CD4-positive, CD25-positive, alpha-beta regulatory T cell (primary cell): ENCODE measurements around the gene LIN28A. TPM values are rescaled to one million over a fixed set of nuclear protein-coding genes. Genes with fewer than 3 reads are reported as not detected.

Experiments
- ATAC-seq, 2 donors: fragments of 150-1000 bp; cut with Tn5 transposase; one replicate each; pipeline ENCODE4 v1.10.0; 2021; ENCODE audit warnings: low read depth in 2 of 2, moderate number of reproducible peaks in 2 of 2, moderate library complexity in 1 of 2
- DNase-seq, 3 donors: peaks; one replicate each; pipeline versions ENCODE4 v3.0.0 to v3.0.0-alpha.2; 2012 to 2022; ENCODE audit warnings: mixed read lengths in 1 of 3
- H3K27ac ChIP-seq: one replicate; pipeline ENCODE4 v1.7.0; 2013; ENCODE audit warnings: mild to moderate bottlenecking, low read length; ENCODE audit not compliant: insufficient read depth, poor library complexity, severe bottlenecking
- H3K27me3 ChIP-seq: one replicate; pipeline ENCODE4 v1.7.0; 2013; ENCODE audit warnings: low read length; ENCODE audit not compliant: control insufficient read depth, insufficient read depth
- H3K36me3 ChIP-seq: one replicate; pipeline ENCODE4 v1.7.0; 2013; ENCODE audit warnings: mild to moderate bottlenecking, low read length, moderate library complexity; ENCODE audit not compliant: control insufficient read depth, insufficient read depth
- H3K4me1 ChIP-seq: 2 replicates; pipeline ENCODE4 v1.7.0; 2013; ENCODE audit warnings: mild to moderate bottlenecking, low read length; ENCODE audit not compliant: insufficient read depth, control insufficient read depth, poor library complexity, severe bottlenecking
- H3K4me3 ChIP-seq: one replicate; pipeline ENCODE4 v1.7.0; 2013; ENCODE audit warnings: low read depth, mild to moderate bottlenecking, low read length, moderate library complexity
- H3K9me3 ChIP-seq, 2 experiments: 1 replicate in 1 of 2; 2 replicates in 1 of 2; pipeline ENCODE4 v1.7.0; 2013; ENCODE audit warnings: low read length in 2 of 2, mild to moderate bottlenecking in 1 of 2, moderate library complexity in 1 of 2; ENCODE audit not compliant: control insufficient read depth in 2 of 2
- H3K27ac Mint-ChIP-seq, 3 donors: one replicate each; pipeline ENCODE4 v1.8.0; 2020 to 2022; ENCODE audit warnings: mild to moderate bottlenecking in 3 of 3, mixed read lengths in 3 of 3, moderate library complexity in 2 of 3
- H3K27me3 Mint-ChIP-seq: one replicate; pipeline ENCODE4 v1.8.0; 2022; ENCODE audit warnings: mild to moderate bottlenecking, mixed read lengths
- H3K36me3 Mint-ChIP-seq: one replicate; pipeline ENCODE4 v1.8.0; 2020; ENCODE audit warnings: mixed read lengths
- H3K4me1 Mint-ChIP-seq, 4 donors: one replicate each; pipeline ENCODE4 v1.8.0; 2020 to 2022; ENCODE audit warnings: mixed read lengths in 4 of 4, mild to moderate bottlenecking in 1 of 4
- H3K4me3 Mint-ChIP-seq, 4 donors: one replicate each; pipeline ENCODE4 v1.8.0; 2020 to 2022; ENCODE audit warnings: mild to moderate bottlenecking in 4 of 4, mixed read lengths in 4 of 4, moderate library complexity in 3 of 4
- H3K9me3 Mint-ChIP-seq, 7 donors: one replicate each; pipeline ENCODE4 v1.8.0; 2020 to 2022; ENCODE audit warnings: mixed read lengths in 7 of 7, mild to moderate bottlenecking in 3 of 7, moderate library complexity in 2 of 7
- polyA plus RNA-seq, 4 donors: library from polyadenylated mRNA; unstranded; fragments of 300-500 nt; fragmentation: Illumina TruSeq; gene quantifications; one replicate each; pipeline ENCODE4 v1.2.3, GENCODE V29; 2021
- total RNA-seq: library from RNA; stranded (reverse); gene quantifications from one replicate; pipeline ENCODE4 v1.2.3, GENCODE V29; 2022

Gene LIN28A
- total and polyA plus RNA-seq, 5 donors from 2014 or later = not detected

DNA sequence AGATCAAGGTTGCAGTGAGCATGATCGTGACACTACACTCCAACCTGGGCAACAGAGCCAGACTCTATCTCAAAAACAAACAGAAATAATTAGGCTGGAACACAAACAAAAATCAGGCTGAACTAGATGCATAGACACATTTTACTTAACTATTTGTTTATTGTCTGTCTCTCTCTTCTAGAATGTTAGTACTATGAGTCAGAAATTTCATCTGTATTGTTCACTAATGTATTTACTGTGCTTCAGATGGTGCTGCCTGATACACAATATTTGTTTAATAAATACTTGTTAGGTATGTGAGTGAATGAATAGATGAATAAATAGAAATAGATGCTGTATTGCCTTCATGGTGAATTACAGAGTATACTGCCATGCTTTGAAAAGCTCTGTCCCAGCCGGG is 6.0 kb upstream of the LIN28A start:
- Histone ChIP-seq H3K36me3 (no peaks in the 10 kb centered on the region), H3K4me3 (no peak overlapping the region), H3K27ac (no peak overlapping the region), H3K9me3 (no peaks in the 10 kb centered on the region), H3K27me3 (peaks cover 10% of the 10 kb centered on the region), H3K4me1 (peaks cover 11% of the 10 kb centered on the region)
- DNase-seq (no peak), ATAC-seq (no peak)
- no peaks in the 10 kb centered on the region for H3K36me3 Mint-ChIP-seq
- peaks cover 0 to 6% (median 1%) of the 10 kb centered on the region in 7 donors for H3K9me3 Mint-ChIP-seq
- peaks cover 53% of the 10 kb centered on the region for H3K27me3 Mint-ChIP-seq
- H3K4me3 Mint-ChIP-seq = no peak overlapping the region
- H3K27ac Mint-ChIP-seq = no peak overlapping the region
- H3K4me1 Mint-ChIP-seq = peaks cover 6 to 14% (median 10%) of the 10 kb centered on the region in 4 donors

DNA sequence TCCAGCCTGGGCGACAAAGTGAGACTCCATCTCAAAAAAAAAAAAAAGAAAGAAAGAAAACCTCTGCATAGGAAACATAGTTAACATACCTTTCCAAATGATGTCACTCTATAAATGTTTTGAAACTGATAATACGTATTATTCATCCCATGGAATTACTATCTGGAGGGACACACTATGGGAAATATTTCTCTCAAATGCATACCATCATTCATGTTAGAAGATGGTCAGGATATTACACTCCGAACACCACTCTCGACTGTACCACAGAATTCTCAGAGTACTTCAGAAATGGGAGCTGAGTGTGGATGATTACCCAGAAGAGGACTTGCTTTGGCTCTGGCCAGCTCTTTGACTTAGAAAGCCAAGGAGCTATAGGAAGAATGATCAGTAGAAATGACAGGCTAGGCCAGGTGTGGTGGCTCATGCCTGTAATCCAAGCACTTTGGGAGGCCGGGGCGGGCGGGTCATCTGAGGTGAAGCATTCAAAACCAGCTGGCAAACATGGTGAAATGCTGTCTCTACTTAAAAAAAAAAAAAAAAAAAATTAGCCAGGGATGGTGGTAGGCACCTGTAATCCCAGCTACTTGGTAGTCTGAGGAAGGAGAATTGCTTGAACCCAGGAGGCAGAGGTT is 5.2 kb upstream of the LIN28A start:
- Histone ChIP-seq H3K27ac (no peak overlapping the region), H3K27me3 (peaks cover 10% of the 10 kb centered on the region), H3K4me1 (peaks cover 18% of the 10 kb centered on the region), H3K36me3 (no peaks in the 10 kb centered on the region), H3K9me3 (no peaks in the 10 kb centered on the region), H3K4me3 (no peak overlapping the region)
- Mint-ChIP-seq H3K4me3 (no peak overlapping the region), H3K36me3 (no peaks in the 10 kb centered on the region), H3K9me3 (peaks cover 0 to 8% (median 2%) of the 10 kb centered on the region in 7 donors), H3K4me1 (peaks cover 7 to 19% (median 13%) of the 10 kb centered on the region in 4 donors), H3K27me3 (peaks cover 60% of the 10 kb centered on the region), H3K27ac (no peak overlapping the region)
- DNase-seq = no peak
- ATAC-seq = no peak

DNA sequence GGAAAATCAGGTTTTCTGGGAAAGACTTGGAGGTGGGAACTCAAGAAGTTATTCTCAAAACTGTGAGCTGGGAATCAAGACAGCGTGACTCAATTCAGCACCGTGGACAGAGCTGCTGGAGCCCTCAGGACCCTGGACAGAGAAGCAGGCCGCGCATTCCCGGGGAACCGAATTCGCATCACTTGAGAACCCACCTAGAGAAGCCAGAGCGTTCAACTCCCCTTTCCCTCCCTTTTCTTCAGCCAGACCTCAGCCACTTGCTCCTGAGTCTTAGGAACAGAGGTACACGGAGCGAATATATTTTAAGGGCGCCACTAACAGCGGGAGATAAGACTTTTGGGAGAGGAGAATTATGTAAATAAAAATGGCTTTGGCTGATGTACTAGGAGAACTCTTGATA is 2.0 kb upstream of the LIN28A start:
- Histone ChIP-seq H3K36me3 (no peaks in the 10 kb centered on the region), H3K4me3 (peak overlapping the region; percentile 70), H3K27ac (no peak overlapping the region), H3K9me3 (no peaks in the 10 kb centered on the region), H3K4me1 (peaks cover 30% of the 10 kb centered on the region), H3K27me3 (peaks cover 31% of the 10 kb centered on the region)
- Mint-ChIP-seq H3K27ac (peak overlapping the region in 2 of 3 donors; percentile 15 to 53), H3K9me3 (peaks cover 0 to 8% (median 3%) of the 10 kb centered on the region in 7 donors), H3K4me1 (peaks cover 7 to 33% (median 16%) of the 10 kb centered on the region in 4 donors), H3K27me3 (peaks cover 72% of the 10 kb centered on the region), H3K36me3 (no peaks in the 10 kb centered on the region), H3K4me3 (peak overlapping the region; percentile 70 to 88 (median 82))
- ATAC-seq (peak; percentile 77 to 78), DNase-seq (peak; percentile 59 to 76 (median 64))

DNA sequence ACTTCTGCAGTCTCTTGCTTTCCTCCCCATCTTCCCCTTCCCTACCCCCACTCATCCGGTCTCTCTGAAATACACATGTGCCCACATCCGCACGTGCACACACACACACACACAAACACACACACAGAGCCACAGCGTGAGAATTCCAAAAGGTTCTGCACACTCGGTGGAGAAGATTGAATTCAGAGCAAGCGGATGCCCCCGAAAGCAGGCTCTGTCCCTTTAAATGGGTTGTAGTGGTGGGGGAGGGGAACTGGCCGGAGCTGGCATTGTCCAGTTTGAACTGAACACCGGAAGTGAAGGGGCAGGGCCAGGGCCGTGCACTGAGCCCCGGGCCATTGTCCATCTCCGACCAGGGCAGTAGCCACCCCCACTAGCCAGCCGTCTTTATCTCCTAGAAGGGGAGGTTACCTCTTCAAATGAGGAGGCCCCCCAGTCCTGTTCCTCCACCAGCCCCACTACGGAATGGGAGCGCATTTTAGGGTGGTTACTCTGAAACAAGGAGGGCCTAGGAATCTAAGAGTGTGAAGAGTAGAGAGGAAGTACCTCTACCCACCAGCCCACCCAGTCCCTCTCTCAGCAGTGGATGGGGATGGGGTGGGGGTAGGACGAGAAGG is 1.3 kb upstream of the LIN28A start:
- H3K36me3 Mint-ChIP-seq = no peaks in the 10 kb centered on the region
- DNase-seq = peak in 2 of 3 donors; percentile 36 to 72
- peaks cover 0 to 6% (median 3%) of the 10 kb centered on the region in 7 donors for H3K9me3 Mint-ChIP-seq
- Histone ChIP-seq H3K9me3 (no peaks in the 10 kb centered on the region), H3K4me3 (peak overlapping the region; percentile 70), H3K27me3 (peaks cover 26% of the 10 kb centered on the region), H3K27ac (no peak overlapping the region), H3K4me1 (peaks cover 30% of the 10 kb centered on the region), H3K36me3 (no peaks in the 10 kb centered on the region)
- H3K4me3 Mint-ChIP-seq = peak overlapping the region; percentile 70 to 88 (median 82)
- ATAC-seq = no peak
- H3K4me1 Mint-ChIP-seq = peaks cover 7 to 33% (median 16%) of the 10 kb centered on the region in 4 donors
- H3K27me3 Mint-ChIP-seq = peaks cover 74% of the 10 kb centered on the region
- H3K27ac Mint-ChIP-seq = peak overlapping the region; percentile 7 to 43 (median 15)

DNA sequence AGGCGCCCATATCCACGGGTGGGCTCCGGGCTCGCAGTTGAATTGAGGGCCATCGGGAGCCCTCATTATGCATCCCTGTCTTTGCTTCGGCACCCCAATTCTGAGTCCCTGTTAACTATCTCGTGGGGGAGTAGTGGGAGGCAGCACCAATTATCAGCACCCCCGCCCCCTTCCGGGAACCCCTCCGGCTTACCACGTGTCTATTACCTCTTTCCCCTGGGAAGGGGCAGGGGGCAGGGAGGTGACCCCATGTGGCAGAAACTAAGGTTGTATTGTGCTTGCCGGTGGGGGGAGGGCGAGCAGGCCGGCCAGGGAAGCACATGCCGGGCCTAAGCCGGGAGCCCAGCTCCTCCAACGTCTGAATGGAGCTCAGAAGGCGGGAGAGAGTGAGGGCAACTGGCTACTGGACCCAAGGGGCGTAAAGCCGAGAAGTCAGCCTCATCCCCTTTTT is 1.0 kb downstream of the LIN28A start:
- no peaks in the 10 kb centered on the region for H3K36me3 ChIP-seq
- ATAC-seq (no peak), DNase-seq (no peak)
- peaks cover 30% of the 10 kb centered on the region for H3K4me1 ChIP-seq
- H3K4me3 ChIP-seq = no peak overlapping the region
- peaks cover 7 to 33% (median 16%) of the 10 kb centered on the region in 4 donors for H3K4me1 Mint-ChIP-seq
- peak overlapping the region in 1 of 4 donors; percentile 2 for H3K4me3 Mint-ChIP-seq
- no peaks in the 10 kb centered on the region for H3K36me3 Mint-ChIP-seq
- peaks cover 74% of the 10 kb centered on the region for H3K27me3 Mint-ChIP-seq
- H3K27ac ChIP-seq = no peak overlapping the region
- H3K27ac Mint-ChIP-seq = no peak overlapping the region
- peaks cover 30% of the 10 kb centered on the region for H3K27me3 ChIP-seq
- H3K9me3 ChIP-seq = no peaks in the 10 kb centered on the region
- H3K9me3 Mint-ChIP-seq = peaks cover 0 to 6% (median 3%) of the 10 kb centered on the region in 7 donors

DNA sequence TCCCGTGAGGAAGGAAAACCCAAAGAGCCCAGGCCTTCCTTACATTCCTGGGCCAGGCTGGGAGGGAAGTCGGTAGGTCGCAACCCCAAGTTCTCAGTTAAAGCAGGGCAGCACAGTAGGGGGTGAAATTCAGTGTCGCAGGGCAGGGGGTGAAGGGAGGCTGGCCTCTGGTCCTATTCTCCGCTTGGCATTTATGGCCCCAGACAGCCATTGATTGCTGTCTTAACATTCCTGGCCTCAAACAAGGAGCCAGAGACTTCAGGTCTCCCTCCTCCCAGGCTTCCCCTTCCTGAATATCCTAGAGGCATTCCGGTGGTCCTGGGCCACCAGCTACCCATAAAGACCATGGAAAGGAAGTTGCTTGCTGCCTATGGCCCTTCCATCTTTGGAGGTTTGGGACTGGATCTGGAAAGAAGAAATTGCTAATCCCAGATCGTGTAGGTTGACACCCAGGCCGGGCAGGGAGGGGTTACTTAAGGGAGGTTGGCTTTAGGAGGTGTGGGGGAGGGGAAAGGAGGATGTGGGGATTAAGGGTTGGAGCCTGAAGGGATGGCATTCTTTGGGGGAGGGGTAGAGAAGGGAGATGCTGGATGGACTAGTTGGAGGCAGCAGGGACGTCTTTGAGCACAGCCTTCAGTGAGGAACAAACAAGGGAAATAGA is 1.7 kb downstream of the LIN28A start:
- Mint-ChIP-seq H3K27ac (no peak overlapping the region), H3K9me3 (peaks cover 0 to 6% (median 3%) of the 10 kb centered on the region in 7 donors), H3K4me3 (peak overlapping the region in 1 of 4 donors; percentile 5), H3K27me3 (peaks cover 72% of the 10 kb centered on the region), H3K36me3 (no peaks in the 10 kb centered on the region), H3K4me1 (peaks cover 7 to 33% (median 19%) of the 10 kb centered on the region in 4 donors)
- peaks cover 30% of the 10 kb centered on the region for H3K27me3 ChIP-seq
- H3K4me1 ChIP-seq = peaks cover 30% of the 10 kb centered on the region
- no peak overlapping the region for H3K27ac ChIP-seq
- DNase-seq (no peak), ATAC-seq (no peak)
- no peaks in the 10 kb centered on the region for H3K36me3 ChIP-seq
- no peak overlapping the region for H3K4me3 ChIP-seq
- H3K9me3 ChIP-seq = no peaks in the 10 kb centered on the region

DNA sequence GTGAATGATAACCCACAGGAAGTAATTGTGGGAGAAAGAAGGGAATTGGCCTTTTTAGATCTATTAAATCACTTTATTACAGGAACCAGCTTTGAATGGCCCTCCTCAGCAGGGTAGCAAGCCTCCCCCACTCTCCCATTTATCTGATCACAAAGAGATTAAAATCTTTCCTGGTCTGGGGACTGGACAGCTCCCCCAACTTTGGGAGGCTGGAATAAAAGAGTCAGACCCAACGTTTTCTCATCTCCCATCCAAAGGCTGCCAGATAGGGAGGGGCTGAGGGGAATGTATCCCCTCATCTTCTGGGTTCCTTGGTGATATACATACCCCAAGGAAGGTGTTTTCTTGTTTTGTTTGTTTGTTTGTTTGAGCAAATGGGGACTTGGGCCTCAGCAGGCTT is 2.4 kb downstream of the LIN28A start:
- Histone ChIP-seq H3K36me3 (no peaks in the 10 kb centered on the region), H3K4me1 (peaks cover 30% of the 10 kb centered on the region), H3K27me3 (peaks cover 30% of the 10 kb centered on the region), H3K9me3 (no peaks in the 10 kb centered on the region), H3K4me3 (no peak overlapping the region), H3K27ac (no peak overlapping the region)
- H3K4me3 Mint-ChIP-seq = no peak overlapping the region
- DNase-seq (no peak), ATAC-seq (no peak)
- H3K4me1 Mint-ChIP-seq = peaks cover 7 to 33% (median 19%) of the 10 kb centered on the region in 4 donors
- peaks cover 73% of the 10 kb centered on the region for H3K27me3 Mint-ChIP-seq
- no peak overlapping the region for H3K27ac Mint-ChIP-seq
- peaks cover 0 to 6% (median 3%) of the 10 kb centered on the region in 7 donors for H3K9me3 Mint-ChIP-seq
- no peaks in the 10 kb centered on the region for H3K36me3 Mint-ChIP-seq
